Activated CD8-positive, alpha-beta memory T cell treated with anti-CD3 and anti-CD28 coated beads for 4 hours (primary cell): Measurements from ENCODE around the gene STAP1.
"Not testable (repeated sequence)": the region's sequence is repeated elsewhere in the genome, so short reads cannot be mapped to it uniquely, and the experiment has no call there.

Experiments
- DNase-seq, 2 donors: peaks; one replicate each; pipeline ENCODE4 v3.0.0-alpha.2; 2020; ENCODE audit warnings: low read depth in 2 of 2

STAP1 gene

GRCh38 chr4:67624939-67625338 is 66.4 kb downstream of the STAP1 start:
- DNase-seq, result no peak

DNA sequence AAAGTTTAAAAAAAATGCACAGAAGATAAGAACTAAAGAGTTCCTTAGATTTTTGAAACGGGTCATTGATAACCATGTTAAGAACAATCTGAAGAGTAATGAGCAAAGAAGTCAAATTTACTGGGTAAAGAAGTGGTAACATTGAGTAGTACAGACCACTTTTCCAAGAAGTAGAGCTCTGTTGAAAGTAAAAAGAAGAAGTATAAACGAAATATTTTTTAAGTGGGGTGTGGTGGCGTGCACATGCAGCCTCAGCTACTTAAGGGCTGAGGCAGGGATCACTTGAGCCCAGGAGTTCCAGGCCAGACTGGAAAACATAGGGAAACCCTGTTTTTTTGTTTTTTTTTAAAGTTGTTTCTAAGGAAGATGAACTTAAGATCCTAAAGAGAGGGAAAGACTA is 74.0 kb downstream of the STAP1 start:
- DNase-seq, result no peak

DNA sequence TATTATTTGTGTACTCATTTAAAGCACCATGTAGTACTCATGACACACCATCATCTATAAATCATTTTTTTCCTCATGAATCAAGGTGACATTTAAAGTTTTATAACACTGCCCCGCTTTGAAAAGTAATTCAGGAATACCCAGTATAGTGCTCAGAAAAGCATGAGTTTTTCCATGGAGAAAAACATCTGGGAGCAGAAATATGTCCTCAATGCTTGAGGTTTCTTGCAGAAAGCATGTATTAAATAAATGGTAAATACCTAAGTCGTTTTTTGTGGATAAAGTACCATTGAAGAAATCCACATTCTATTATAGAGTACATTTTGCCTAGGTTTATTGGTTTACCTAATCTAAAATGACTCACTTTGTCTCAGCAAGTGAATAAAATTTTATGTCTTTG is 76.2 kb downstream of the STAP1 start:
- no peak for DNase-seq

GRCh38 chr4:67635331-67635730 is 76.8 kb downstream of the STAP1 start:
- DNase-seq, result no peak

DNA sequence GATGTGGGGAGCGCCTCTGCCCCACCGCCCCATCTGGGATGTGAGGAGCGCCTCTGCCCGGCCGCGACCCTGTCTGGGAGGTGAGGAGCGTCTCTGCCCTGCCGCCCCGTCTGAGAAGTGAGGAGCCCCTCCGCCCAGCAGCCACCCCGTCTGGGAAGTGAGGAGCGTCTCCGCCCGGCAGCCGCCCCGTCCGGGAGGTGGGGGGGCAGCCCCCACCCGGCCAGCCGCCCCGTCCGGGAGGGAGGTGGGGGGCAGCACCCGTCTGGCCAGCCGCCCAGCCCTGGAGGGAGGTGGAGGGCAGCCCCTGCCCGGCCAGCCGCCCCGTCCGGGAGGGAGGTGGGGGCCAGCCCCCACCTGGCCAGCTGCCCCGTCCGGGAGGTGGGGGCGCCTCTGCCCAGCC is 78.5 kb downstream of the STAP1 start:
- DNase-seq, result not testable (repeated sequence)

DNA sequence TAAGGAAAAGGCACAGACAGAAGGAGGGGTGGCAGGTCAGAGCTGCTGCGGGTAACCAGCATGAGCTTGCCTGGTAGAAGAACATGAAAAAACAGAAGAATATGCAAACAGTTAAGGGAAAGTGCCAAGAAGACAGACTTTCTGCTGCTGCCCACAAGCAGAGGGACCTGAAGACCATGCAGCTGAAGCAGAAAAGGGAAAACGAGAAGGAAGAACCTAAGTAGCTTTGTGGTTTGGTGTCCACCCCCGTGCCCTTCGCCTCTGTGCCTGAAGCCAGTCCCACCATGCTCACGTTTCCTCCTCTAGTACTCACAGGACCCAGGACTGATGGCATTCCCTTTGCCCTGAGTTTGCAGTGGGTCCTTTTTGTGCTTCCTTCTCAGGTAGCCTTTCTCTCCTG is 79.6 kb downstream of the STAP1 start:
- DNase-seq, result no peak

DNA sequence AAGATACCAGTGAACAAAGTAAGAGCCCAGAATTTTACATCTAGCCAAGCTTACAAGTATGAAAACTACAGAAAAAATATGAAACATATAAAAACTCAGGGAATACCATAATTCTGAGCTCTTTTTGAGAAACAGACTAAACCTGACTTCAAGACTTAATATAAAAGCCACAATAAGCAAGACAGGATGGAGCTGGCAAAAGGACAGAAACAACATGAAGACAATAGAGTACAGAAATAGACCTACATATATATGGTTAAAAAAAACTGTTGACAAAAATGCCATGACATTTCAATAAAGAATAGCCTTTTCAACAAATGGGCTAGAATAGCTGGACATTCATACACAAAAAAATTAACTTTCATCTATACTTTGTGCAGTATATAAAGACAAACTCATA is 93.0 kb downstream of the STAP1 start:
- DNase-seq, result no peak
